Measurements from ENCODE around the gene TSC22D1.

Gene TSC22D1

GRCh38 chr13:44395976-44396694 lies 180.0 kb downstream of the TSC22D1 start:
- DNase-seq = no peak

GRCh38 chr13:44394658-44395057 lies 181.5 kb downstream of the TSC22D1 start:
- no peak for DNase-seq
- intact Hi-C loops (cut with DNase I) = no loop called here

More at GRCh38 chr13:44395976-44396694, 180.0 kb downstream of the TSC22D1 start:
- intact Hi-C loops (cut with DNase I) = no loop called here

GRCh38 chr13:44393391-44393790 lies 182.7 kb downstream of the TSC22D1 start:
- intact Hi-C loops (cut with DNase I) = no loop called here
- peak in 7 of 10 donors; percentile 37 to 90 (median 59) for DNase-seq

- intact Hi-C loops (cut with DNase I) = no loop called here
- no peak for DNase-seq
These were observed 186.3 kb downstream of the TSC22D1 start for GRCh38 chr13:44389876-44390275.

- intact Hi-C loops (cut with DNase I) = no loop called here
These were observed 187.0 kb downstream of the TSC22D1 start for GRCh38 chr13:44389060-44389666.

GRCh38 chr13:44388427-44389059 lies 187.6 kb downstream of the TSC22D1 start:
- no peak for DNase-seq
- intact Hi-C loops (cut with DNase I) = no loop called here

More at GRCh38 chr13:44389060-44389666, 187.0 kb downstream of the TSC22D1 start:
- DNase-seq = no peak

- no peak for DNase-seq
- intact Hi-C loops (cut with DNase I) = no loop called here
These were observed 189.1 kb downstream of the TSC22D1 start for GRCh38 chr13:44386913-44387556.

- intact Hi-C loops (cut with DNase I) = no loop called here
- DNase-seq = no peak
These were observed 190.3 kb downstream of the TSC22D1 start for GRCh38 chr13:44385847-44386246.

- no peak for DNase-seq
- intact Hi-C loops (cut with DNase I) = no loop called here
These were observed 190.7 kb downstream of the TSC22D1 start for GRCh38 chr13:44385401-44385800.

- no peak for DNase-seq
- intact Hi-C loops (cut with DNase I) = no loop called here
These were observed 191.4 kb downstream of the TSC22D1 start for GRCh38 chr13:44384778-44385177.

GRCh38 chr13:44383945-44384344 lies 192.2 kb downstream of the TSC22D1 start:
- DNase-seq = no peak
- intact Hi-C loops (cut with DNase I) = no loop called here

- intact Hi-C loops (cut with DNase I) = no loop called here
- no peak for DNase-seq
These were observed 193.4 kb downstream of the TSC22D1 start for GRCh38 chr13:44382635-44383145.
